GM21529 (cell line): ENCODE data around the gene APOO.

Source experiments
- ATAC-seq: cut with Tn5 transposase; IDR thresholded peaks from one replicate; pipeline ENCODE4 v1.9.1; 2021; ENCODE audit not compliant: unreplicated experiment

The APOO gene

DNA sequence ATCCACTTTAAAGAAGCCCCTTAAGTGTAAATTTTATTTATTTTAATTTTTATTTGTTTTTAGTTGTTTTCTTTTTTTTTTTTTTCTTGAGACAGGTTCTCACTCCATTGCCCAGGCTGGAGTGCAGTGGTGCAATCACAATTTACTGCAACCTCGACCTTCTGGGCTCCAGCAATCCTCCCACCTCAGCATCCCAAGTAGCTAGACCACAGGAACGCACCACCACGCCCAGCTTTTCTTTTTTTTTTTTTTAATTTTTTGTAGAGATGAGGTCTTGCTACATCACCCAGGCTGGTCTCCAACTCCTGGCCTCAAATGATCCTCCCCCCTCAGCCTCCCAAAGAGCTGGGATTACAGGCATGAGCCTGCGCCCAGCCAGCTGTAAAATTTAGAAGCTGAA is 118.8 kb downstream of the APOO start:
- no peak for ATAC-seq

DNA sequence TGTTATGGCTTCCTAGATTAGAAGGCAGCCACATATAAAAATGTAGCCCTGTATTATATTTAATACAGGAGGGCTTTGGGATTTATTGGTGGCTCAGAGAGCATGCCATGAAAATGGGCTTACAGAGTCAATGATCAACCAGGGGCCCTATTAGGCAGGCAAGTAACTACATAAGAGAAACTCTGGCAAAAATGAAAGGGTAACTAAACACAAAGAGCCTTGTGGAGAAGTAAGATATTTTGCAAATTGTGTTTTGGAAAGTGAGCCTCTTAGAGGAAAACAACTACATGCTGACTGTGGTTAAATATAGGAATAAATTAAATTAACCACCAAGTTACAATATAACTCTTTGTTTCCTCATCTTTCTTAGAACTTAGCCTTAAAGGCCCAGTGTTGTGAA is 119.2 kb downstream of the APOO start:
- ATAC-seq: no peak

DNA sequence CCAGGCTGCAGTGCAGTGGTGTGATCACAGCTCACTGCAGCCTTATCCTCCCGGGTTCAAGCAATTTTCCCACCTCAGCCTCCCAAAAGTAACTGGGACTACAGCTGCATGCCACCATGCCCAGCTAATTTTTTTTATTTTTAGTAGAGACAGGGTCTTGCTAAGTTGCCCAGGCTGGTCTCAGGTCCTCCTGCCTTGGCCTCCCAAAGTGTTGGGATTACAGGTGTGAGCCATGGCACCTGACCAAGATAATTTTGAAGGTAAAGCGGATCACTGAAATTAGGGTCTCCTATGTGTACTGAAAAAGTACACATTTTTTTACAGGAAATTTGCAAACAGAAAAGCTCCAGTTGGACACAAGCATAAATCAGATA is 120.0 kb downstream of the APOO start:
- no peak for ATAC-seq

DNA sequence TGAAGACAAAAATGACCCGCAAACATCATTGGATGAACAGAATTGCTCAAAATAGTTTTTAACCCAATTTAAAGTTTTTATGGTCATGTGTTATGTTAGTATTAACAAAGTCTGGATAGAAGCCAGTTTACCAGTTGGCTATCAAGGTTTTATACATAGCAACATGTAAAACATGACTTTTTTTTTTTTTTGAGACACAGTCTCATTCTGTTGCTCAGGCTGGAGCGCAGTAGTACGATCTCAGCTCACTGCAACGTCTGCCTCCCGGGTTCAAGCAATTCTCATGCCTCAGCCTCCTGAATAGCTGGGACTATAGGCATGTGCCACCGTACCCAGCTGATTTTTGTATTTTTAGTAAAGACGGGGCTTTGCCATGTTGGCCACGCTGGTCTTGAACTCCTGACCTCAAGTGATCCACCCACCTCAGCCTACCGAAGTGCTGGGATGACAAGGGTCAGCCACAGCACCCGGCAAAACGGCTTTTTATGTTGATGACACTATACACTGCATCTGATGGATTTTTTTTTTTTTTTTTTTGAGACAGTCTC is 121.4 kb downstream of the APOO start:
- ATAC-seq: no peak

DNA sequence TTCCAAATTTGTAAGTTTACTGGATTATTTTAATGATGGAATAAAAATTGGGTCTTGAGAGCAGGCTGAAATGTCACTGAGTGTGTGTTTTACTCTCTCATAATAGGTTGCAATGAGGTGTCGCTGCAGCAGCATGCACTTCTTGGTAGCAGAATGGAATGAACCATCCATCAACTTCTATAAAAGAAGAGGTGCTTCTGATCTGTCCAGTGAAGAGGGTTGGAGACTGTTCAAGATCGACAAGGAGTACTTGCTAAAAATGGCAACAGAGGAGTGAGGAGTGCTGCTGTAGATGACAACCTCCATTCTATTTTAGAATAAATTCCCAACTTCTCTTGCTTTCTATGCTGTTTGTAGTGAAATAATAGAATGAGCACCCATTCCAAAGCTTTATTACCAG is 122.2 kb downstream of the APOO start:
- no peak for ATAC-seq

DNA sequence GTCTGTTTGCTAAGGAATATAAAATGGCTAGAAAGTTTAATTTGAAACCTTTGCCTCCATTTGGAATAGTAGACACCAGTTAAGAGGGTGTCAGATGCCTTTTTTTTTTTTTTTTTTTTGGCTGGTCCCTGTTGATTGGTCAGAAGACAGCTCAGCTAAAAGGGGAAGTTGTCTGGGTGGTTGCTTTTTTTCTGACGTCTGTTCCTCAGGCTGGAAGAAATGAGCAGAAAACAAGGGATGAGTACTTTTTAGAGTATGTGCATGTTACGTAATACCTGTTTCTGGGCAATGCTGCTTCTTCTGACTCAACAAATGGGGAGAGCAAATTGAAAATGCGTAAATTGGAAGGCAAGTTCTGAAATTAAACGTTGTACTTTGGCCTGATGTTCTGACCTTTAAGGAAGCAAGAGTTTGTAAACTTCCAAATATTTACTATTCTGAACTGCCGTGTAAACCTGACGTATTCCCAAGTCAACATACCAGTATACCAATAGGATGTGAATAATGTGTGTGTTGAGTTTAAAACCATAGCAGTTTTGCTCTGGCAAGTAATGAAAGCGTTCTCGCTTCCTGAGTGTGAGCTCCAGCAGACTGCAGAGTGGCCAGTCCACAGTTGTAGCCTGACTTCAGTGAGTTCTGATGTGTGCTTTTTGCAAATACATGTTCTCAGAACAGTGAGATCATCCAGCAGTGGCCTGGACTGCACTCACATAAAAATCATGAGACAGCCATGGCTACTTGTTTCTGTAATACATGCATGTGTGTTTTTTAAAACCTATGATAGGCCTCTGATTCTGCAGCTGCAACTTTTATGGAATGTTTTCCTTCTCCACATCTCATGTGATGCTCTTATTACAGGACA is 123.0 kb downstream of the APOO start:
- ATAC-seq: no peak

DNA sequence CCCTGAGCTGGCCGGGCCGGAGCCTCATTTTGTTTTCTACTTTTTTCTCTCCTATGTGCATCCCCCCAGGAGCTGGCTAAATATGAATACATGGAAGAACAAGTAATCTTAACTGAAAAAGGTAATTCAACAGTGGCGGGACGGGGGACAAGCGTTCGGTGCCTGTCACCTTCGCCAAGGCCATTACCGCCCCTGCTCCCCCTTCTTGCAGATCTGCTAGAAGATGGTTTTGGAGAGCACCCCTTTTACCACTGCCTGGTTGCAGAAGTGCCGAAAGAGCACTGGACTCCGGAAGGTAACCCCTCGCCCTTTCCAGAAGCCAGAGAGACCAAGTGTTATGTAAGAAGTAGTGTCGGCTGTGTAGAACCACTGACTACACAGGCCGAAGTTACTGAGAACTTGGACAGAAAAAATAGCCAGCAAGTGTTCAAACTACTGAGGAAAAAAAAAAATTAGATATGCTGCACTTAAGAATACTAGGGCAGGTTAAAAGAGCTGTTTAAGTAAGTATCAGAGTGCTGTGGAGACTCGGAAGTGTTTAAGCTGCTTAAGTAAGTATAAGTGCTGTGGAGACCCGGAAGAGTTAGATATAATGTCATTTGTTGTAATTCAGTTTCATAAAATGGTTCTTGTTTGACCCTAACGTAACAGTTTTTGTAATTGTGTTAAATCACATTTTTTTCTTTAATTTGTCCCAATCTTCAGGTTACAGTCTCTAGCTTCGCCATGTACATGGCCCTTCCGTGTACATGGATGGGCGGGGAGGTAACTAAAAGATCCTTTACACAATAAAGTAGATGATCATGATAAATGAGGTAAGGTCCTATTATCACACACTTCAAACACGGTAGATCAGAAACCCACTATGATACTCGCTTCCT is 123.9 kb downstream of the APOO start:
- ATAC-seq: no peak
